Upper lobe of right lung (tissue), 1 donor: ENCODE measurements around the gene GOLGA5. TPM values are rescaled to one million over a fixed set of nuclear protein-coding genes. Genes with fewer than 3 reads are reported as not detected.
"Not testable (repeated sequence)": the region's sequence is repeated elsewhere in the genome, so short reads cannot be mapped to it uniquely, and the experiment has no call there.

Source experiments
- ATAC-seq: fragments of 200-7000 bp; cut with Tn5 transposase; one replicate; pipeline ENCODE4 v1.9.1; 2020; ENCODE audit warnings: mild to moderate bottlenecking, moderate library complexity
- DNase-seq: peaks from one replicate; pipeline ENCODE4 v3.0.0-alpha.2; 2020
- H3K27ac ChIP-seq: fragments of 200-600 bp; one replicate; pipeline ENCODE4 v1.8.0; 2022
- H3K27me3 ChIP-seq: fragments of 200-600 bp; one replicate; pipeline ENCODE4 v1.8.0; 2022; ENCODE audit warnings: mild to moderate bottlenecking
- H3K36me3 ChIP-seq: fragments of 200-600 bp; one replicate; pipeline ENCODE4 v1.8.0; 2022
- H3K4me1 ChIP-seq: fragments of 200-600 bp; one replicate; pipeline ENCODE4 v1.8.0; 2022
- H3K4me3 ChIP-seq: fragments of 200-600 bp; one replicate; pipeline ENCODE4 v1.8.0; 2022; ENCODE audit warnings: mild to moderate bottlenecking
- H3K9me3 ChIP-seq: fragments of 200-600 bp; one replicate; pipeline ENCODE4 v1.8.0; 2022
- CTCF ChIP-seq: fragments of 200-600 bp; IDR thresholded peaks from one replicate; pipeline ENCODE4 v1.8.0; 2022; ENCODE audit warnings: antibody characterized with exemption
- intact Hi-C: fragments of 100-400 bp; cut with DNase I; formaldehyde crosslinking; loops from one replicate; pipeline ENCODE4 v1.11.0; 2022
- total RNA-seq: library from RNA; stranded (reverse); fragmentation: NEBNext Ultra II Directional; extraction: Animal tissue kit (Norgen Biotek cat#: 25700); gene quantifications from one replicate; pipeline ENCODE4 v1.2.1, GENCODE V29; 2021
- donor health status: DM: no; HTN: yes; CAD: no; lungs with severe emphysema.

The GOLGA5 gene
- total RNA-seq, 1 donor from 2014 or later, result 31.4 TPM

- Histone ChIP-seq H3K9me3 (no peaks in the 10 kb centered on the region), H3K4me3 (peak overlapping the region; percentile 10), H3K36me3 (no peaks in the 10 kb centered on the region), H3K4me1 (no peaks in the 10 kb centered on the region), H3K27me3 (no peaks in the 10 kb centered on the region), H3K27ac (no peak overlapping the region)
- intact Hi-C loops, result no loop called here
- no peak for DNase-seq
- no peak for TF ChIP-seq CTCF
- no peak for ATAC-seq
Observed at GRCh38 chr14:92759679-92760523, 34.2 kb upstream of the GOLGA5 start.

GRCh38 chr14:92760524-92760805, 33.6 kb upstream of the GOLGA5 start:
- ATAC-seq, result peak; percentile 33
- intact Hi-C loops, result no loop called here

GRCh38 chr14:92763666-92764631, 30.2 kb upstream of the GOLGA5 start:
- H3K4me3 ChIP-seq, H3K27me3 ChIP-seq, H3K27ac ChIP-seq, H3K4me1 ChIP-seq, DNase-seq, intact Hi-C loops, H3K9me3 ChIP-seq, H3K36me3 ChIP-seq: not testable (repeated sequence)
- ATAC-seq, result peak; percentile 53

More at GRCh38 chr14:92760524-92760805, 33.6 kb upstream of the GOLGA5 start:
- Histone ChIP-seq H3K27ac (no peak overlapping the region), H3K4me1 (no peaks in the 10 kb centered on the region), H3K4me3 (peak overlapping the region; percentile 10), H3K9me3 (no peaks in the 10 kb centered on the region), H3K36me3 (no peaks in the 10 kb centered on the region), H3K27me3 (no peaks in the 10 kb centered on the region)
- DNase-seq, result peak; percentile 67
- TF ChIP-seq CTCF, result no peak

GRCh38 chr14:92768236-92768635, 25.9 kb upstream of the GOLGA5 start:
- H3K4me3 ChIP-seq, intact Hi-C loops: not testable (repeated sequence)
- peak; percentile 88 for ATAC-seq

GRCh38 chr14:92768795-92769194, 25.3 kb upstream of the GOLGA5 start:
- ATAC-seq, result no peak
- DNase-seq, result no peak
- TF ChIP-seq CTCF, result no peak
- no peak overlapping the region for H3K27ac ChIP-seq
- intact Hi-C loops, result no loop called here
- H3K36me3 ChIP-seq, result no peaks in the 10 kb centered on the region
- no peak overlapping the region for H3K4me3 ChIP-seq
- H3K27me3 ChIP-seq, result no peaks in the 10 kb centered on the region
- H3K9me3 ChIP-seq, result no peaks in the 10 kb centered on the region
- H3K4me1 ChIP-seq, result no peaks in the 10 kb centered on the region

More at GRCh38 chr14:92768236-92768635, 25.9 kb upstream of the GOLGA5 start:
- not testable (repeated sequence) for H3K9me3 ChIP-seq, DNase-seq, H3K4me1 ChIP-seq, H3K27me3 ChIP-seq, H3K27ac ChIP-seq, H3K36me3 ChIP-seq

- no peaks in the 10 kb centered on the region for H3K9me3 ChIP-seq
- H3K27ac ChIP-seq, result no peak overlapping the region
- no peaks in the 10 kb centered on the region for H3K36me3 ChIP-seq
- intact Hi-C loops, result no loop called here
- TF ChIP-seq CTCF, result no peak
- no peaks in the 10 kb centered on the region for H3K4me1 ChIP-seq
- ATAC-seq (no peak), DNase-seq (no peak)
- H3K27me3 ChIP-seq, result no peaks in the 10 kb centered on the region
- H3K4me3 ChIP-seq, result no peak overlapping the region
Observed at GRCh38 chr14:92770484-92770883, 23.6 kb upstream of the GOLGA5 start.
